HepG2 (cell line): ENCODE results near the gene TPSD1. TPM values are rescaled to one million over a fixed set of nuclear protein-coding genes. Genes with fewer than 3 reads are reported as not detected.

Experiments used
- MTA3 ChIP-seq: sonication (generic); formaldehyde crosslinking; IDR thresholded peaks from 2 replicates; pipeline ENCODE4 v1.4.0; 2020; ENCODE audit warnings: missing genetic modification reagents
- ZBTB8A ChIP-seq: sonication (generic); formaldehyde crosslinking; IDR thresholded peaks from 2 replicates; pipeline ENCODE4 v1.4.0; 2020; ENCODE audit warnings: mild to moderate bottlenecking, low read depth, missing genetic modification reagents, borderline replicate concordance
- ZNF317 ChIP-seq: sonication (generic); formaldehyde crosslinking; IDR thresholded peaks from 2 replicates; pipeline ENCODE4 v1.5.0; 2020; ENCODE audit warnings: mild to moderate bottlenecking, missing genetic modification reagents
- ZNF44 ChIP-seq: sonication (generic); formaldehyde crosslinking; IDR thresholded peaks from 2 replicates; pipeline ENCODE4 v1.5.1; 2020; ENCODE audit warnings: mild to moderate bottlenecking, missing genetic modification reagents
- polyA plus RNA-seq, 8 experiments: library from polyadenylated mRNA; depleted of rRNA in 3 of 8; stranded (reverse) in 7 of 8; unstranded in 1 of 8; fragments of >200 nt; fragmentation: Illumina TruSeq in 4 of 8; extraction: Trizol in 4 of 8; gene quantifications; 2 replicates each; pipeline versions ENCODE4 v1.2.1 to v1.2.3, GENCODE V29; 2011 to 2016; ENCODE audit warnings: low read depth in 4 of 8, missing spikeins in 1 of 8, mixed read lengths in 1 of 8; ENCODE audit not compliant: insufficient read depth in 1 of 8
- total RNA-seq, 5 experiments: library from RNA; depleted of rRNA; stranded (reverse); fragments of >200 nt; fragmentation: Illumina TruSeq; extraction: Trizol; gene quantifications; 2 replicates each; pipeline ENCODE4 v1.2.3, GENCODE V29; 2016; ENCODE audit warnings: low read depth in 1 of 5
- TF ChIP-seq, protein P1 (sequence below): sonication (generic); formaldehyde crosslinking; IDR thresholded peaks from 2 replicates; pipeline ENCODE4 v1.5.0; 2020; ENCODE audit warnings: missing genetic modification reagents, mild to moderate bottlenecking, borderline replicate concordance
- TF ChIP-seq, protein P2 (sequence below): sonication (generic); formaldehyde crosslinking; IDR thresholded peaks from 2 replicates; pipeline ENCODE4 v1.4.0; 2020; ENCODE audit warnings: mild to moderate bottlenecking, missing genetic modification reagents
- TF ChIP-seq, protein P3 (sequence below): sonication (generic); formaldehyde crosslinking; IDR thresholded peaks from 2 replicates; pipeline ENCODE4 v1.4.0; 2020; ENCODE audit warnings: mild to moderate bottlenecking, missing genetic modification reagents
- TF ChIP-seq, protein P4 (sequence below): sonication (generic); formaldehyde crosslinking; IDR thresholded peaks from 2 replicates; pipeline ENCODE4 v1.8.0; 2022; ENCODE audit warnings: mild to moderate bottlenecking, missing genetic modification reagents; ENCODE audit not compliant: insufficient replicate concordance
- TF ChIP-seq, protein P5 (sequence below), 2 experiments: sonication (generic) in 1 of 2; formaldehyde crosslinking in 1 of 2; IDR thresholded peaks; 2 replicates each; pipeline versions ENCODE4 v1.4.0 to v1.6.1; 2016 to 2020; ENCODE audit warnings: borderline replicate concordance in 1 of 2, low read depth in 1 of 2, mild to moderate bottlenecking in 1 of 2, missing genetic modification reagents in 1 of 2

TPSD1 gene
- total and polyA plus RNA-seq, 2 of the 13 experiments (the other 11 are each of a cell fraction or from before 2014, with no cell fraction given) = not detected

DNA sequence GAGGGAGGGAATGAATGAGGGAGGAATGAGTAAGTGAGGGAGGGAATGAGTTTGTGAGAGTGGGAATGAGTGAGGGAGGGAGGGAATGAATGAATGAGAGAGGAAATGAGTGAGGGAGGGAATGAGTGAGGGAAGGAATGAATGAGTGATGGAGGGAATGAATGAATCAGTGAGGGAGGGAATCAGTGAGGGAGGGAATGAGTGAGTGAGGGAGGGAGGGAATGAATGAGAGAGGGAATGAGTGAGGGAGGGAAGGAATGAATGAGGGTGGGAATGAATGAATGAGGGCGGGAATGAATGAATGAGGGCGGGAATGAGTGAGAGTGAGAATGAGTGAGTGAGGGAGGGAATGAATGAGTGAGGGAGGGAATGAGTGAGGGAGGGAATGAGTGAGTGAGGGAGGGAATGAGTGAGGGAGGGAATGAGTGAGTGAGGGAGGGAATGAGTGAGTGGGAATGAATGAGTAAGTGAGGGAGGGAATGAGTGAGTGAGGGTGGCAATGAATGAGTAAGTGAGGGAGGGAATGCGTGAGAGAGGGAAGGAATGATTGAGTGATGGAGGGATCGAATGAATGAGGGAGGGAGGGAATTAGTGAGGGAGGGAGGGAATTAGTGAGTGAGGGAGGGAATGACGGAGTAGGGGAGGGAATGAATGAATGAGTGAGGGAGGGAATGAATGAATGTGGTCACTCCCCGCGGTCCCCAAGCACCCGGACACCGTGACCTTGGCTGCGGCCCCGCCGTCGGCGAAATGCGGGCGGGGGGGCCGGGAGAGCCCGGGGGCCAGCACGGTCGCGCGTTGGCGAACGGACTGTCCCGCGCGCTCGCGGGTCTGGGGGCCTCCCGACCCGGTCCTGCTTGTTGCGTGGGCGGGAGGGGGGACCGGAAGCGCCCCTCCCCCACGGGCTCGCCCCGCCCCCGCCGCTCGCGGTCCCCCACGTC is 52.4 kb downstream of the TPSD1 start (continued):
- TF ChIP-seq, protein P1, sequence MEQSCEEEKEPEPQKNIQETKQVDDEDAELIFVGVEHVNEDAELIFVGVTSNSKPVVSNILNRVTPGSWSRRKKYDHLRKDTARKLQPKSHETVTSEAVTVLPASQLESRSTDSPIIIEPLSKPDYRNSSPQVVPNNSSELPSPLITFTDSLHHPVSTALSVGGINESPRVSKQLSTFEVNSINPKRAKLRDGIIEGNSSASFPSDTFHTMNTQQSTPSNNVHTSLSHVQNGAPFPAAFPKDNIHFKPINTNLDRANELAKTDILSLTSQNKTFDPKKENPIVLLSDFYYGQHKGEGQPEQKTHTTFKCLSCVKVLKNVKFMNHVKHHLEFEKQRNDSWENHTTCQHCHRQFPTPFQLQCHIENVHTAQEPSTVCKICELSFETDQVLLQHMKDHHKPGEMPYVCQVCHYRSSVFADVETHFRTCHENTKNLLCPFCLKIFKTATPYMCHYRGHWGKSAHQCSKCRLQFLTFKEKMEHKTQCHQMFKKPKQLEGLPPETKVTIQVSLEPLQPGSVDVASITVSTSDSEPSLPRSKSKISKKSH (CRISPR knock-in tag) = no peak
- TF ChIP-seq ZNF44 (CRISPR knock-in tag) (no peak), MTA3 (no peak), ZNF317 (no peak), ZBTB8A (CRISPR knock-in tag) (no peak)
- TF ChIP-seq, protein P2, sequence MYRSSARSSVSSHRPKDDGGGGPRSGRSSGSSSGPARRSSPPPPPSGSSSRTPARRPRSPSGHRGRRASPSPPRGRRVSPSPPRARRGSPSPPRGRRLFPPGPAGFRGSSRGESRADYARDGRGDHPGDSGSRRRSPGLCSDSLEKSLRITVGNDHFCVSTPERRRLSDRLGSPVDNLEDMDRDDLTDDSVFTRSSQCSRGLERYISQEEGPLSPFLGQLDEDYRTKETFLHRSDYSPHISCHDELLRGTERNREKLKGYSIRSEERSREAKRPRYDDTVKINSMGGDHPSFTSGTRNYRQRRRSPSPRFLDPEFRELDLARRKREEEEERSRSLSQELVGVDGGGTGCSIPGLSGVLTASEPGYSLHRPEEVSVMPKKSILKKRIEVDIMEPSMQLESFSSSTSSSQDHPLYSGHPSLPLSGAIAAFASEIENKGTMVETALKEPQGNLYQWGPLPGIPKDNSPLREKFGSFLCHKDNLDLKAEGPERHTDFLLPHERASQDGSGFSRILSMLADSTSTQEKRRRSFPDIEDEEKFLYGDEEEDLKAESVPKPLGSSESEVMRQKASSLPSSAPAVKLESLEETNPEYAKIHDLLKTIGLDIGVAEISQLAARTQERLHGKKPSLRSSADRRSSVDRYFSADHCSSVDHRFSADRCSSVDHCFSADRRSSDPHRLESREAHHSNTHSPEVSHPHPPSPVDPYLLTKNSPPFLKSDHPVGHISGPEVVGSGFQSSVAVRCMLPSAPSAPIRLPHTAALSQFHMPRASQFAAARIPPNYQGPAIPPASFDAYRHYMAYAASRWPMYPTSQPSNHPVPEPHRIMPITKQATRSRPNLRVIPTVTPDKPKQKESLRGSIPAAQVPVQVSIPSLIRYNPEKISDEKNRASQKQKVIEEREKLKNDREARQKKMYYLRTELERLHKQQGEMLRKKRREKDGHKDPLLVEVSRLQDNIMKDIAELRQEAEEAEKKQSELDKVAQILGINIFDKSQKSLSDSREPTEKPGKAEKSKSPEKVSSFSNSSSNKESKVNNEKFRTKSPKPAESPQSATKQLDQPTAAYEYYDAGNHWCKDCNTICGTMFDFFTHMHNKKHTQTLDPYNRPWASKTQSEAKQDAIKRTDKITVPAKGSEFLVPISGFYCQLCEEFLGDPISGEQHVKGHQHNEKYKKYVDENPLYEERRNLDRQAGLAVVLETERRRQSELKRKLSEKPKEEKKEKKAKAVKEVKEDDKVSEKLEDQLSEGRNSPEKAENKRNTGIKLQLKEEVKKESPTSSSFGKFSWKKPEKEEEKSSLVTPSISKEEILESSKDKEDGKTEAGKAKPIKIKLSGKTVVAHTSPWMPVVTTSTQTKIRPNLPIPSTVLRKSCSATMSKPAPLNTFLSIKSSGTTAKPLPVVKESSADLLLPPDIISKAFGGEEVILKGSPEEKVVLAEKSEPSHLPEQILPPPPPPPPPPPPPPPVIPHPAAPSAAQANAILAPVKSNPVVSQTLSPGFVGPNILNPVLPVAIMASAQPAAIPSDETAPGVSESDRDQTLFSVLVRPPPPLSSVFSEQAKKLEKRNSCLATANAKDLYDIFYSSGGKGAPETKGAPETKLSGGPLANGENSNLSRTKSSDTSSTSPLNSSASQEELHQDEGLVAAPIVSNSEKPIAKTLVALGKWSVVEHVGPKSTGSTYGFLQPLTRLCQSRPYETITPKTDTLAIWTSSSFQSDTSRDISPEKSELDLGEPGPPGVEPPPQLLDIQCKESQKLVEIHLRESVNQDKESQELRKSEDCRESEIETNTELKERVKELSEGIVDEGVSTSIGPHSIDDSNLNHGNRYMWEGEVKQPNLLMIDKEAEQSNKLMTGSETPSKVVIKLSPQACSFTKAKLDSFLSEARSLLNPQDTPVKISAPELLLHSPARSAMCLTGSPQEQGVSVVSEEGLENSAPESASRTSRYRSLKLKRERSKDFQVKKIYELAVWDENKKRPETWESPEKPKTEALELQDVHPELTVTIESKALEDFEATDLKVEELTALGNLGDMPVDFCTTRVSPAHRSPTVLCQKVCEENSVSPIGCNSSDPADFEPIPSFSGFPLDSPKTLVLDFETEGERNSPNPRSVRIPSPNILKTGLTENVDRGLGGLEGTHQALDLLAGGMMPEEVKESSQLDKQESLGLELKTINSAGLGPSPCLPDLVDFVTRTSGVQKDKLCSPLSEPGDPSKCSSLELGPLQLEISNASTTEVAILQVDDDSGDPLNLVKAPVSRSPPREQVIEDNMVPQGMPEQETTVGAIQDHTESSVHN (CRISPR knock-in tag) = no peak
- TF ChIP-seq, protein P3, sequence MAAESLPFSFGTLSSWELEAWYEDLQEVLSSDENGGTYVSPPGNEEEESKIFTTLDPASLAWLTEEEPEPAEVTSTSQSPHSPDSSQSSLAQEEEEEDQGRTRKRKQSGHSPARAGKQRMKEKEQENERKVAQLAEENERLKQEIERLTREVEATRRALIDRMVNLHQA (CRISPR knock-in tag) = no peak
- TF ChIP-seq, protein P4, sequence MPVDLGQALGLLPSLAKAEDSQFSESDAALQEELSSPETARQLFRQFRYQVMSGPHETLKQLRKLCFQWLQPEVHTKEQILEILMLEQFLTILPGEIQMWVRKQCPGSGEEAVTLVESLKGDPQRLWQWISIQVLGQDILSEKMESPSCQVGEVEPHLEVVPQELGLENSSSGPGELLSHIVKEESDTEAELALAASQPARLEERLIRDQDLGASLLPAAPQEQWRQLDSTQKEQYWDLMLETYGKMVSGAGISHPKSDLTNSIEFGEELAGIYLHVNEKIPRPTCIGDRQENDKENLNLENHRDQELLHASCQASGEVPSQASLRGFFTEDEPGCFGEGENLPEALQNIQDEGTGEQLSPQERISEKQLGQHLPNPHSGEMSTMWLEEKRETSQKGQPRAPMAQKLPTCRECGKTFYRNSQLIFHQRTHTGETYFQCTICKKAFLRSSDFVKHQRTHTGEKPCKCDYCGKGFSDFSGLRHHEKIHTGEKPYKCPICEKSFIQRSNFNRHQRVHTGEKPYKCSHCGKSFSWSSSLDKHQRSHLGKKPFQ (CRISPR knock-in tag) = no peak
- TF ChIP-seq, protein P5, sequence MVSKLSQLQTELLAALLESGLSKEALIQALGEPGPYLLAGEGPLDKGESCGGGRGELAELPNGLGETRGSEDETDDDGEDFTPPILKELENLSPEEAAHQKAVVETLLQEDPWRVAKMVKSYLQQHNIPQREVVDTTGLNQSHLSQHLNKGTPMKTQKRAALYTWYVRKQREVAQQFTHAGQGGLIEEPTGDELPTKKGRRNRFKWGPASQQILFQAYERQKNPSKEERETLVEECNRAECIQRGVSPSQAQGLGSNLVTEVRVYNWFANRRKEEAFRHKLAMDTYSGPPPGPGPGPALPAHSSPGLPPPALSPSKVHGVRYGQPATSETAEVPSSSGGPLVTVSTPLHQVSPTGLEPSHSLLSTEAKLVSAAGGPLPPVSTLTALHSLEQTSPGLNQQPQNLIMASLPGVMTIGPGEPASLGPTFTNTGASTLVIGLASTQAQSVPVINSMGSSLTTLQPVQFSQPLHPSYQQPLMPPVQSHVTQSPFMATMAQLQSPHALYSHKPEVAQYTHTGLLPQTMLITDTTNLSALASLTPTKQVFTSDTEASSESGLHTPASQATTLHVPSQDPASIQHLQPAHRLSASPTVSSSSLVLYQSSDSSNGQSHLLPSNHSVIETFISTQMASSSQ (IDR thresholded peaks at IDR 0.05; ENCODE audit: low read depth) = no peak
- TF ChIP-seq, protein P5 (CRISPR knock-in tag; IDR thresholded peaks at IDR 0.05; ENCODE audit: borderline replicate concordance) = no peak
